GM19467 (cell line): ENCODE data around the gene HOXB4.

Source experiments
- ATAC-seq: cut with Tn5 transposase; IDR thresholded peaks from one replicate; pipeline ENCODE4 v1.9.1; 2021; ENCODE audit warnings: mild to moderate bottlenecking, moderate library complexity; ENCODE audit not compliant: unreplicated experiment

Gene HOXB4

DNA sequence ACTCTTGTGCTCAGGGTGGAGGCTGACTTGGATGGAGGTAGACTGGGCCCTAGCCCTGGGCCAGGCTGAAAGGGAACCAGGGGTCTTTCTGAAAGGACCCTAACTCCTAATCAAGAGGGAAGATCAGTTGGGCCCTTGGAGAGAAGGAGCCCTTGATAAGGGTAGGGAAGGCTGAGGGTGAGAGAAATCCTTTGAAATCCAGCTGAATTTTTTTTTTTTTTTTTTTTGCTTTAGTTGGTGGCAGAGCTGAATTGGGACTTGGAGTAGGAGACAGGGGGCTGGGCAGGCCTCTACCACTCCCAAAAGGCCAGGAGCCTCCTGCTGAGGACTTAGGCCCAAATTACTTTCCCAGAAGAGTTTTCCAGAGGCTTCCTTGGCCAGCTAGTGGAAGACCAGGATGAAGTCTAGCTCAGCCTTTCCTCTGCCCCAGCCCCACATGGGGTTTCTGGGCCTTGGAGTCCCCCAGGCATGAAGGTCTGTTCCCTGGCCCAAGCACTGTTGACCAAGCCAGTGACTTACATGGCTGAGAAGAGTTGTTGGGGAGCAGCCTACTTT lies 12.5 kb upstream of the HOXB4 start:
- ATAC-seq, result no peak

DNA sequence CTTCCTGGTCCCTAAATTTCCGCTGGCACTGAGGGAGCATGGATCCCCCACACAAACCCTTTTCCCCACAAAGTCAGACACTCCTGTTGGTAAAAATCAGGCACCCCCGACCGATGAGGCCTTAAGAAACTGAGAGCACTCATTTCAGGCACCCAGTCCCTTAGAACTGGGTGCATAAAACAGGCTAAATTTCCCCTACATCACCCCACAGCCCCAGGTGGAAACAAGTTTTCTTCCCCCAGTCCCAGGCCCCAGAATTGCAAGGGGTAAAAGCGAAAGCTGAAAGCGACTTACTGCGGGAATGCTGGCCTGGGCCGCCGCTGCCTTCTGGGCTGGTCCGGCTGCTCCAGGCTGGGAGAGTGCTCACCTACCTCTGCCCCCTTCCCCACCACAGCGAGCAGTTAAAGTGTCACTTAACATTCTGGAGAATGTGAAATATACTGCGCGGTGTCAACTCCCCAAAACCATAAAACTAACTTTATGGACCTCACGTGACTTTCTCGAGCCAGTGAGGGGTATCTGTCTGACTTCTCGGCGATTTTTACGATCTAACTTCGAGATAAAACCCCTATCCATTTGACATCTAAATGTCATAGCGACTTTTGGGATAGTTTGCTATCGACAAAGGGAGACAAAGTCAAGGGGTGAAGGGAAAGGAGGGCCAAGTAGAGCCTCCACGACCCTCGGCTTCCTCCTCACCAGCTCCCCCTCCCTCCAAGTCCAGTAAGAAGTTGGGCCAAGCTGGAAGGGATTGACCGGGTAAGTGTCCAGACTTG lies 11.9 kb upstream of the HOXB4 start, which contains the start of gene HOXB3:
Gene HOXB3, minus strand, starts transcription at position 411 of the 776 bp plus-strand sequence. CDS start 37,767 bp downstream, outside the sequence.
- no peak for ATAC-seq

DNA sequence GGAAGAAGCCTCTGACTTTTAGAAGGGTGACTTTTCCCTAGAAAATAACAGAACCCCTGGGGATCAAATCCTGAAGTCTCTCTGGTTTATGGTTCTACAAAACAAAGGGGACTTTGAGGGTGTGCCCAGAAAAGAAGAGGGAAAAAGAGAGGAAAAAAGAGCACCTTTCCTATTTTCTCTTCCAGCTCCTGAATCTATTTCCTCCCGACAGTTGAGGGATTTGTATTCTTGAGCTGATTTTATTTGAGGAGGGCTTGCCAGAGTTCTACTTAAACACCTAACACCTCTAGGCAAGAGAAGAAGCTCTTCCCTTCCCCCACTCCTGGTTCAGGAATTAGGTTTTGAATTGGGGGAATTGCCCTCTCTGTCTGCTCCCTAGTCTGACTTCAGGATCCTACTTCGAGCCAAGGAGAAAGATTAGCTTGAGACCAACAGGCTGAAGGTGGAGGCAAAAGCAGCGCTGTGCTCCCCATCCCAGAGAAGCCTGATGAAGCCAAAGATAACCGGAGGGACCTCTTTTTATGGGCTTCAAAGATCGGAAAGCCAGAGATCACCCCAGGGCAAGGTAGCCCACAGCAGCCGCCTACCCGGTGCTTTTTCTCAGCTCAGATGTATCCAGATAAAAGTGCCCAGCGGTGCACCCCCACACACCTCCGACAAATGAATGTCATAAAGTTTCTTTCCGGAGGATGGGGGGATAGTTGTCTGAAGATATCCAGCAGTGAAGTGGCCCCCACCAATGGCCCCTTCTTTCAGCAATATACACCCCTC lies 11.1 kb upstream of the HOXB4 start:
- no peak for ATAC-seq

DNA sequence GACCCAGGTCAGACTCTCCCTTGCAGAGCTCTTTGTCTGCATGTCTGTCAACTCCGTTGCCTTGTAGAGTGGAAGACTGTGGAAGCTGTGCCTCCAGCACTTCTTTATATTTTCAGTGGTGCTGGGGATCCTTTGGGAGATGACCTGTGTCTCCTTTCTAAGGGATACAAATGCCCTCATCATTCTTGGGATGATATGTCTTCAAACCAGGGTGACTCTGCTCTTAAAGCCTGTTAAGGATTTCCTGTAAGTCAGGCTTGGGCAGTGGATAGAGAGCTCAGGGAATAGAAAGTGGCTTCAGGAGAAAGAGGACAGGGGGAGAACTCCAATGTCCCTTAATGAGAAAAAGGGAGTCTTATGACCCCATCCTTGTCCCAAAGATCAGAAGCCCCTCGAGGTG lies 10.4 kb upstream of the HOXB4 start:
- no peak for ATAC-seq

DNA sequence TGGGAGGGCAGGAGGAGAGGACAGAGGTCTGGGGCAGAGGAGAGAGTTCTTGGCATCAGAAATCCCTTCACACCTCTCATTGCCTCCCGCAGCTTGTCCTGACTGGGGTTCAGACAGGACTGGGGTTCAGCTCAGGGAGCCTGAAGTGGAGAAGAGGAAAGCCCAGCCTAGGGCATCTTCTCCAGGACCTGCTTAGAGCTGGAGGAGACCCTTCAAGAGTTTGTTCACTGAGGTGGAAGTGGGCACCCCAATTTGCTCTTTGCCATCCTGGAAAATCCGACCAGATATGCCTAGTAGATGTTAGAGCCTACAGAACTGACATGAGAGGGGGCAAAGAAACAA lies 9.9 kb upstream of the HOXB4 start:
- ATAC-seq, result no peak

DNA sequence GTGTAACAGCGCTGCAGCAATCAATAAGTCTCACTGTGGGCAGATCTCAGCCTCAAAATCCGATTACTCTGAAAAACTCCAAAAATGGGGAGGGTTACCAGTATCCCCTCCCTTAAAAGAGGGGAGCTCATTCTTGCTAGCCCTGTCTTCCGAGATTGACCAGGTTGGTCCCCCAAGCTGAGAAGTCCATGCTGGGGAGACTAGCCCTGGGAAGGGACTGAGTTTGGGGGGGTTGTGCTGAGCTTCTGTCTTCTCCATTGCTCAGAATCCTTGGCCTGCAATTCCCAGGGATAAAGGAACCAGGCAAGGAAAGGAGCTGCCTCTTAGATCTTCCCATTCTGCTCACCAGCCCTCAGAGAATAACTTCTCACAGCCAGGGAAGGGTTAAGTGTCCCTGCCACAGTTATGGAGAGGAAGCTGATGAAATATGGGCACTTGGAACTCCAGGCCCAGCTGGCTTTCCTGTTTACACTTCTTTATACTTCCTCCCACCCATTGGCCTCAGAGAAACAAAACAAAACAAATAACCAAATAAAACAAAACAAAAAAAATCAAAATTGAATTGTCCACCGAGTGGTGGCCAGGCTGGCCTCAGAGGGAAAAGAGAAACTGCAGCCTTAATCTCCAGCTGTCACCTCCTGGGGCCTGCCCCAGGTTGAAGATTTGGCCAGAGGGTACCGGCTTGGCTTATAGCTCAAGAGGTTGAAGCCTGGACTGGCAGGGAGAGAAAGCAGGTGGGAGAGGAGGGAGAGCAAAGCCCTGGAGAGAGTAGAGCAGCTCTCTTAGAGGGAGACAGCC lies 9.3 kb upstream of the HOXB4 start:
- no peak for ATAC-seq

DNA sequence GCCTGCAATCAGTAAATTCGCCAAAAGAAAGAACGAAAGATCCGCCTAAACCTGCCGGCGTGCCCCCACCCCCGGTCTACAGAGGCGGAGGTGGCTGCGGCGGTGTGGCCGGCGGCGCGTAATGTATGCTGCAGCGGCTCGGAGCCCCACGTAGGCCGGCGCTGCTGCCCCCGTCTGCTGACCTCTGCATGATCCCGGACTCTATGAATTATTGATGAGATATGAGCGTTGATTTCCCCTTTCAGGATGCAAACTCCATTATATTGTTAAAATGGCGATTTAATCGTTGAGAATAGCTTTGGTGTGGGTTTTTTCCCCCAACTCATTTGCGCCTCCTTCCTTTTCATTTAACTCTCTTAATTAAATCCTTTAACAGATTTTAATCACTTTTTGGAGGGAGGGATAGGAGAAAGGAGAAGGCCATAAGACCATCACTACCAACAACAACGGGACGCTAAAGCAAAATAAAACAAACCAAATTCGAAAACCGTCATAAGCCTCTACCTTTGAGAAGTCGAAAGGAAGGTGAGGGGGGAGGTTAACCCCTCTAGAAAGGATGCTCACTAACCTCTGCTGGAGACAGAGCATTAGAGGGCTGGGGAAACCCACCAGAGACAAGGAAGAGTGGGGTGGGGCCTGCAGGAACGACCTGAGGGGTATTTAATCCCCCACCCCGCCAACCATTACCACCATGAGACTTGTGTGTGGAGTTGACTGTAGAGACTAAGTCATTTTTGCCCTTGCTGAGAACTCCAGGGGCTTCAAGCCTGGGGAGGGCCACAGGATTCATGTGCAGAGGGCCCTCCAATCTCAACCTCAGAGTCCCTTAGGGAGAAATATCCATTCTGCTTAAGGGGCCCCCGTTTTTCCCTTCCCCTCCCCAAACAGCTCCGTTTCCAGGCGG lies 8.5 kb upstream of the HOXB4 start:
- ATAC-seq, result no peak

DNA sequence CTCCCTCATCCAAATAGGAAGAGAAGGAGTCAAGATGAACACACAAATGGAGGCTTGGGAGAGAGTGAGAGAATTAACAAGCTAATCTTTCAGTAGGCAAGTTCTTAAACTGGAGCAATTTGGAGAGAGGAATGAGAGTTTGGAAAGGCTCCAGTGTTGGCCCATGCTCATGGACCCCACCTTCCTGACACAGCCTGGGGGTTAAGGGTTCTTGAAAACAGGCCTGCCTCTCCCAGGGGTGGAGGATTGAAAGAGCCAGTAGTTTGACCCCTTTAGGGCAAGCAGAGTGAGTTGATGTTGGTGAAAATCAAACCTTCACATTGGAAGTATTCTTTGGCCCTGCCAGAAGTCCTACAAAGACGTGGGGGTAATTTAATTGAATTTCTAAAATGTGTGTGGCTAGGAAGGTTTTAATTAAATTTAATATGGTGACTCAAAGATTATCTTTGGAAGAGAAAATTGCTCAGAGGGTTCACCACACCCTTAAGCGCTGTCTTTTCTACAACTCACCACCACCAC lies 6.1 kb upstream of the HOXB4 start:
- ATAC-seq, result no peak

DNA sequence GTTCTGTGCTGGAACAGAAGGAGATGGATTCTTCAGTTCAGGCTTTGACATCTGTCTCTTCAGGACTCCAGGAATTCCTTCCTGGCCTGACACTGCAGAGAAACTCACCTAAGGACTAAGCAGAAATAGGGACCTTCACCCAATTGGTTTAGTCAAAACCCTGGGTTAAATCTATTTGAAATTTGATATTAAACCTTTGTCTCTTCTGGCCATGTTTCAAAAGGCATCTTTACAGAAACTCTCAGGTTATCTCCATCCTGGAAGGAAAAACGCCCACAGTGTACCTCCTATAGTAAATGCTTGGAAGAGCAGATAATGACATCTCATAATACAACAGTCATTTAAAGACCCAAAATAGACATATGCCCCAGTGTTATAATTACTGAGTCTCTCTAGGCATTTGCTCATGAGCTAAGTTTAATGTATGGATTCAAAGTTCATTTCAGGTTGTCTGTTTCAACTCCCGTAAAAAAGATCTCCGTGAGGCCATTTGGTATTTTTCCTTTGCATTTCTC lies 5.6 kb upstream of the HOXB4 start:
- no peak for ATAC-seq

DNA sequence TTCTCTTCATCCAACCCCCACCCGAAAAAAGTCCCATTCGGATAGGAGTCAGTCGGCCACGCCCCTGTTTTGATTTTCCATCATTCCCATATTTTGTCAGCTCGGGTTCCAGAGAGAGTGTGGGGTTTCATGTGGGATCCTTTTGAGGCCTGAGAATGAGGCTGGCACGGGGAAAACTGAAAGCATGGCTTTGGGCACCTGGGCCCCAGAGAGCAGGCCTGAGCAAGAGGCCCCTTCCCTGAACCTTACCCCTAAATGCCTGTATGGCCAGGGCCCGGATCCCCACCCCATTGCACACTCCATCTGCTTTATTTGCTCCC lies 4.6 kb upstream of the HOXB4 start:
- ATAC-seq, result no peak

DNA sequence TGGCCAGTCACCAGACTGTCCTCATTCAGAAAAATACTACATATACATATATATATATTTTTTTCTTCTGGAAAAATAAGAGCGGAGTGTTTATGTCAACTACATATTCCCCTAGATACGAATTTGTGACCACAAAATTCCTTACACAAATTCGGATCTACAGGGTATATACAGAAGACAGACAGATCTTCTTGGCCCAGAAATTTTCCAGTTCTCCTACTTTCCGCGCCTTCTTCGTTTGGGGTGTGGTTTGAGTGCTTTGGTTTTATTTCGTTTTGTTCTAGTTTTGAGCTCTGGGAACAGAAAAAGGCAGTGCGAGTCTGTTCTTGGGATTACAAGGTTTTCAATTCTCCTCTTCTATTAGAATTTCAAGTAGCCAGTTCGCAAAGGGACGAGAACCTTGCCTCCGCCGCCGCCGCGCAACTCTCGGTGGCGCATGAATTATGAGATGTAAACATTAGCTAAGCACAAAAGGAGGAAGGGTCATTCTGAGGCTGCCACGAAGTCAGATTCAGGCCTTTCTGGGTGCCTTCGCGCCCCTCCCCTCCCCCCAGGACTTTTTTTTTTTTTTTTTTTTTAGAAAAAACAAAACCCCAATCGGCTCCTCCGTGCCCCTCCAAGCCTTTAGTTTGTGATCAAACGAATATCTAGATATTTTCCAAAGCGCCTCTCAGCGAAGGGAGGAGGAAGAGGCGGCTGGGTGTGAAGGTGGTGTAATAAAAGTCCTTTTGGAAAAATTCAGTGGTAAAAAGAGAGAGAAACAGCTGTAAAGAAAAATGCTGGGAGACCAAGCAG lies 1.8 kb upstream of the HOXB4 start:
- no peak for ATAC-seq

DNA sequence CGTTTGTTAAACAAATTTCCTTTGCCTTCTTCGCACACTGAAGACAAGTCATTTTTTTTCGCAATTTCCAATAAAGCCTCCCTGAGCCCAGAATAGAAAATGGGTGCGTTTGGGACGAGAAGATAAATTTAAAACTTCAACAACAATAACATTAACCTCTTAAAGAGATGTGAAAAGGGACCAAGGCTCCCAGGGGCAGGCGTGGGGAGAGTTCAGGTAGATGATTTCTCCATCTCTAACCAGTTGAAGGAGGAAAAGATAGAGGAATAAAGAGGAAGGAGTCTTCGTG lies 1.3 kb upstream of the HOXB4 start:
- ATAC-seq, result no peak

DNA sequence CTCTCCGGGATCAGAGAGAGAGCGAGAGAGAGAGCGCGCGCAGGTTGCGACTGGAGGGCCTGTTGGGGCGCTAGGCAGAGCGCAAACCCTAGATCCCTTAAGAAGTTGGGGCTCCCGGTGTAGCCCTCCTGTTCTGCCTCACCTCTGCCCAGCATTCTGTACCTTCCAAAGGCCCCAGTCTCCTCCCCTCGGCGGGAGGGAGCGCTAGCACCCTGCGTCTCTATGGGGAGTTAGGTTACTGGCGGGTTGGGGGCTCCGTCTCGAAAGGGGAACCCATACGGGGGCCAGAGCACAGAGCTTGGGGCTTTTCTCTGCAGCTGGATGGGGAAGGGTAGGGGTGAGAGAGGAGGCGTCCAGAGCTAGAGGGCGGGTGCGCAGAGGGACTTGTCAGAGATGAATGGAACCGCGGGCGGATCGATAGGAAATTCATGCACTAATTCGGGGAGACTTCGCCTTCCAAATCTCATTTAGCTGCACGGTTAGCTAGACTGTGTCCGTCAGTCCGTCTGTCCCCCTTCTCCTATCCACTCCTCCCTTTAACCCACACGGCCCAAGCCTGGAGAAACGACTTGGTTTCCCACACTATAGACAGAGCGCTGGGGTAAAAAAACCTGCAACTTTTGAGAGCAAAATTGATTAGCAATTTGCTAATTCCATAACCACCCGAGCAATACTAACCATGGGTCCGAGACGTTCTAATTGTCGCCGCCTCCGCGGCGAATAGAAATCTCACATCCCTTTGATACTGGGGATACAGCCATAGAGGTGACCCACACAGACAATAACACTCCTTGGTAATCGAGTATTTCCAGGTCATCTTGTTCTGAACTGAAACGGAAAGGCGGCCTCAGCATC lies 693 bp upstream of the HOXB4 start:
- ATAC-seq, result no peak

DNA sequence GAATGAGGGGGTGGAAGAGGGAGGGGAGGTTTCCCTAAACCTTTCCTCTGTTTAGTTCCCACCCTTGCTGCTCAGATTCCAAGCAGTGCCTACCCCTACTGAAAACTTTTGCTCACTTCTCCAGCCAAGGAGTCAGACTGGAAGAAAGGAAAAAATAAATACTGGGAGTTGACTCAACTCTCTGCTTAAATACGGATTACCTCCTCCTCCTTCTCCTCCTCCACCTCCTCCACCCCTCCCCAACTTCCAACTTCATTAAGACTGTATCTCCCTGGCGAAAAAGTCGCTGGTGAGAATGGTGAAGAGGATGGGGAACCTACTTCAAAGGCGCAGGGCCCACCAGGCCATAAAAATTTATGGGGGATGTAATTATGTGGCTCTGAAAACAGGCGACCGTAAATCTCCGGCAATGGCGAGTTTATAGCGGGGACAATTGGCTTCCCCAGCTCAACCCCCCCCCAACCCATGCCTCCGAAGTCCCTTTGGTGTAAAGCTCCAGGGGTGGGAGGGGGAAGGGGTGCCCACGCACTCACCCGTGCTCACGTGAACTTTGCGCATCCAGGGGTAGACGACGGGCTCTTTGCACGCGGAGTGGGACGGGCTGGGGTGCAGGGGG lies 712 bp downstream of the HOXB4 start:
- ATAC-seq, result no peak

DNA sequence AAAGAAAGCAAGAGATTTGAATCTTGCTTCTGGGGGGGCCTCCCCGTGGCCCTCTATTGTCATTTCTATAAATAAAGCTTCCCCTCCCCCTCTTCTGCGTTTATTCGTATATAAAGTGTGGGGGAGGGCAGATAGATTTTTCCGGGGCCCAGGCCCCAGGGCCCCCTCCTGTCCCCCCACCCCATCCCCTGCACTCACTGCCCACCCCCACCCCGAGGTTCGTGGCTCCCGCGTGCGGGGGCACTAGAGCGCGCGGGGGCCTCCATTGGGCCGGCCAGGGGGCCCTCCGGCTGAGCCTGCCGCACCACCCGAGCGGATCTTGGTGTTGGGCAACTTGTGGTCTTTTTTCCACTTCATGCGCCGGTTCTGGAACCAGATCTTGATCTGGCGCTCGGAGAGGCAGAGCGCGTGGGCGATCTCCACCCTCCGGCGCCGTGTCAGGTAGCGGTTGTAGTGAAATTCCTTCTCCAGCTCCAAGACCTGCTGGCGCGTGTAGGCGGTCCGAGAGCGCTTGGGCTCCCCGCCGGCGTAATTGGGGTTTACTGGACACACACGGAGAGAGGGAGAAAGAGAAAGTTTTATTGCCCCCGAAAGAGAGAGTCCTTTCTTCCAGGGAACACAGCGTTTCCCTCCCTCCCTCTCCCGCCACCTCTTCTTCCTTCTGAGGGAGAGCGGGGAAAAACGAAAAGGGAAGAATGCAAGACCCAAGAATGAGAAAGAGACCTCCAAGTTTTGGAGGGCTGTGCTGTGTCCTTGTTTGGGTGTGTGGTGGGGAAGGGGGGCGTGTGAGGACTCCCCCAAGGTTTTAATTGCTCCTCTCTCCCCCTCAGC lies 1.5 kb downstream of the HOXB4 start:
- no peak for ATAC-seq

DNA sequence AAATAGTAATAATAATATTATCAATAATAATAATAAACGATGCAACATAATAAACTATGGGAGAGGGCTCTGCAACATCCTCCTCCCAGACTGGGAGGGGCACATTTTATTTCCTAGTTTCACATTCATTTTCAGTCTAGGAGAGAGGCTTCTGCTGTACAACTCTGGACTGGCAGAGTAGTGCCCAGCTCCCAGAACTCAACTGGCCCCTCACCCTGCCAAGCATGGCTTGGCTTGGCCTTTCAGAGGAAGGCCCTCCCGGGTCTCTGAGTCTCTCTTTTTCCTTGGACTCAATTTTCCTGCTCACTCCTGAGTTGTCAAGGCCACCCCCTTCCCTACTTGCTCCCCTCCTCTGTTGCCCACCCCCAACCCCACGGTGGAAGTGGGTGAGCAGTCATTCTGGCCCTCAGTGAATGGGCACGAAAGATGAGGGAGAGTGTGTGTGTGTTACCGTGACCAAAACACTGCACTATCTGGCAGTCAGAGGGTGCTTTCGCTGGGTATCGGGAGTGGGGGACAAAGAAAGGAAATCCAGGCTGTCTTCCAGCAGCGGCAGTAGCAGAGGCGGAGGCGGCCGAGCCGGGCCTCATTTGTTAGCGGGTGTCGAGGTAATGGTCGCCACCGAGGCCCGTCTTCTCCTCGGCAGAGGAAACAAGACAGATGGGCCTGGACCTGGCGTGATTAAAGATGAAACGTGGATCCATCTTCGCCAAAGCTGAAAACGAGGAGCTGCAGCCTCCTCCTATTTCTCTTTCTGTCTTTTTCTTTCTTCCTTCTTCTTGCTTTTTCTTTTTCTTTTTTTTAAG lies 2.3 kb downstream of the HOXB4 start:
- no peak for ATAC-seq
